ENCODE data around the gene SNRPB.

The SNRPB gene

GRCh38 chr20:2430538-2430937 is 40.1 kb downstream of the SNRPB start:
- DNase-seq (ENCODE audit: low read depth in 2 of 2, low spot score in 1 of 2) = no peak

GRCh38 chr20:2429051-2429450 is 41.5 kb downstream of the SNRPB start:
- no peak for DNase-seq (ENCODE audit: low read depth in 2 of 2, low spot score in 1 of 2)

- no peak for DNase-seq (ENCODE audit: low read depth in 2 of 2, low spot score in 1 of 2)
Measured at GRCh38 chr20:2421247-2421646, 49.3 kb downstream of the SNRPB start.

- DNase-seq (ENCODE audit: low read depth in 2 of 2, low spot score in 1 of 2) = no peak
Measured at GRCh38 chr20:2420510-2420909, 50.1 kb downstream of the SNRPB start.

- no peak for DNase-seq (ENCODE audit: low read depth in 2 of 2, low spot score in 1 of 2)
Measured at GRCh38 chr20:2418388-2418787, 52.2 kb downstream of the SNRPB start.

- no peak for DNase-seq (ENCODE audit: low read depth in 2 of 2, low spot score in 1 of 2)
Measured at GRCh38 chr20:2417213-2417541, 53.4 kb downstream of the SNRPB start.

- DNase-seq (ENCODE audit: low read depth in 2 of 2, low spot score in 1 of 2) = no peak
Measured at GRCh38 chr20:2416541-2417212, 53.9 kb downstream of the SNRPB start.

Measured in stimulated activated CD8-positive, alpha-beta memory T cell treated with anti-CD3 and anti-CD28 coated beads, Interleukin-4, amount 100 ng/mL, for 4 hours (primary cell).